DND-41 (cell line): ENCODE measurements around the gene RBM26.
A peak's percentile ranks its signal among the peaks of the same experiment; 100 is the strongest.

Source experiments
- ATAC-seq: fragments of 200-7000 bp; cut with Tn5 transposase; 3 replicates; pipeline ENCODE4 v1.9.1; 2021; ENCODE audit warnings: low read depth; ENCODE audit not compliant: insufficient read depth
- DNase-seq: peaks from one replicate; pipeline ENCODE4 v3.0.0-alpha.2; 2020
- H2AFZ ChIP-seq: 2 replicates; pipeline ENCODE4 v1.6.0; 2012; ENCODE audit warnings: low read depth, low read length
- H3K27ac ChIP-seq: 2 replicates; pipeline ENCODE4 v1.5.1; 2012; ENCODE audit warnings: low read length, inconsistent platforms
- H3K27me3 ChIP-seq: fragments of 200-600 bp; sonication (generic); 2 replicates; pipeline ENCODE4 v1.6.0; 2012; ENCODE audit warnings: low read length, mild to moderate bottlenecking, inconsistent platforms; ENCODE audit not compliant: insufficient read depth, poor library complexity
- H3K36me3 ChIP-seq: 2 replicates; pipeline ENCODE4 v1.5.1; 2012; ENCODE audit warnings: low read length, inconsistent platforms; ENCODE audit not compliant: insufficient read depth
- H3K4me1 ChIP-seq: 2 replicates; pipeline ENCODE4 v1.5.1; 2012; ENCODE audit warnings: mild to moderate bottlenecking, low read length; ENCODE audit not compliant: insufficient read depth
- H3K4me2 ChIP-seq: 2 replicates; pipeline ENCODE4 v1.6.0; 2012; ENCODE audit warnings: mild to moderate bottlenecking, moderate library complexity, low read length, inconsistent platforms; ENCODE audit not compliant: insufficient read depth
- H3K4me3 ChIP-seq, 2 experiments: fragments of 200-600 bp in 1 of 2; shearing (Covaris generic) in 1 of 2; 2 replicates each; pipeline ENCODE4 v1.5.1; 2012 to 2016; ENCODE audit warnings: inconsistent platforms in 2 of 2, low read length in 2 of 2, mild to moderate bottlenecking in 2 of 2, low read depth in 1 of 2, moderate library complexity in 1 of 2
- H3K79me2 ChIP-seq: 2 replicates; pipeline ENCODE4 v1.6.0; 2012; ENCODE audit warnings: low read length, inconsistent platforms; ENCODE audit not compliant: insufficient read depth
- H3K9ac ChIP-seq: 2 replicates; pipeline ENCODE4 v1.6.0; 2012; ENCODE audit warnings: low read depth, mild to moderate bottlenecking, inconsistent platforms, low read length, moderate library complexity
- H3K9me3 ChIP-seq: 2 replicates; pipeline ENCODE4 v1.5.1; 2012; ENCODE audit warnings: low read length, moderate library complexity, mild to moderate bottlenecking, inconsistent platforms; ENCODE audit not compliant: insufficient read depth, severe bottlenecking
- H4K20me1 ChIP-seq: 2 replicates; pipeline ENCODE4 v1.6.0; 2012; ENCODE audit warnings: low read length; ENCODE audit not compliant: insufficient read depth
- CTCF ChIP-seq: IDR thresholded peaks from 2 replicates; pipeline ENCODE4 v1.5.1; 2012; ENCODE audit warnings: borderline replicate concordance, low read length, moderate library complexity, mild to moderate bottlenecking; ENCODE audit not compliant: poor library complexity, severe bottlenecking; ENCODE audit errors: extremely low read depth
- EZH2 ChIP-seq: IDR thresholded peaks from 3 replicates; pipeline ENCODE4 v1.6.1; 2012; ENCODE audit warnings: borderline replicate concordance, low read depth, mild to moderate bottlenecking, moderate library complexity, low read length, inconsistent platforms; ENCODE audit not compliant: severe bottlenecking

RBM26 gene

GRCh38 chr13:79395881-79396280 lies 10.2 kb downstream of the RBM26 start:
- Histone ChIP-seq H3K27me3 (no peaks in the 10 kb centered on the region), H3K4me2 (no peak overlapping the region), H3K9ac (no peak overlapping the region), H4K20me1 (peaks cover 46% of the 10 kb centered on the region), H3K27ac (no peak overlapping the region), H3K9me3 (peaks cover 13% of the 10 kb centered on the region), H3K36me3 (peaks cover 68% of the 10 kb centered on the region), H2AFZ (no peak overlapping the region), H3K4me1 (peaks cover 36% of the 10 kb centered on the region), H3K79me2 (peaks cover 94% of the 10 kb centered on the region), H3K4me3 (no peak overlapping the region)
- no peak for DNase-seq
- ATAC-seq = no peak
- TF ChIP-seq CTCF (no peak), EZH2 (no peak)

- Histone ChIP-seq H4K20me1 (peaks cover 61% of the 10 kb centered on the region), H3K79me2 (peaks cover 94% of the 10 kb centered on the region), H3K36me3 (peaks cover 46% of the 10 kb centered on the region), H3K4me1 (peaks cover 34% of the 10 kb centered on the region), H3K4me3 (no peak overlapping the region), H3K9ac (no peak overlapping the region), H2AFZ (no peak overlapping the region), H3K4me2 (peak overlapping the region; percentile 22), H3K27ac (peak overlapping the region; percentile 55; the same call in 1 of the 2 replicates), H3K27me3 (no peaks in the 10 kb centered on the region), H3K9me3 (peaks cover 13% of the 10 kb centered on the region)
- TF ChIP-seq CTCF (no peak), EZH2 (no peak)
- DNase-seq (no peak), ATAC-seq (peak; percentile 27; the same call in 2 of the 3 replicates)
These were observed 12.3 kb downstream of the RBM26 start for GRCh38 chr13:79393564-79394249.

- H3K9ac ChIP-seq = no peak overlapping the region
- peaks cover 13% of the 10 kb centered on the region for H3K9me3 ChIP-seq
- no peaks in the 10 kb centered on the region for H3K27me3 ChIP-seq
- peaks cover 65% of the 10 kb centered on the region for H4K20me1 ChIP-seq
- H2AFZ ChIP-seq = no peak overlapping the region
- H3K4me2 ChIP-seq = 0 out of 2 replicates have a peak overlapping the region, but pooled peaks have one; percentile 22
- peaks cover 40% of the 10 kb centered on the region for H3K36me3 ChIP-seq
- DNase-seq (no peak), ATAC-seq (peak; percentile 80)
- H3K27ac ChIP-seq = peak overlapping the region; percentile 55; the same call in 1 of the 2 replicates
- TF ChIP-seq CTCF = no peak
- no peak for TF ChIP-seq EZH2
- peaks cover 34% of the 10 kb centered on the region for H3K4me1 ChIP-seq
- no peak overlapping the region for H3K4me3 ChIP-seq
- H3K79me2 ChIP-seq = peaks cover 94% of the 10 kb centered on the region
These were observed 13.0 kb downstream of the RBM26 start for GRCh38 chr13:79392882-79393563.
